ENCODE measurements around the gene HAND2.

GRCh38 chr4:173498771-173499170 lies 31.3 kb downstream of the HAND2 start:
- TF ChIP-seq CTCF (IDR thresholded peaks at IDR 0.05; ENCODE audit: low read depth, low read length) (no peak), POLR2A (IDR thresholded peaks at IDR 0.05; ENCODE audit: extremely low read depth, insufficient read length) (no peak), MAX (IDR thresholded peaks at IDR 0.05; ENCODE audit: low read depth, low read length) (no peak)

All from NB4 (cell line).